Caco-2 (cell line): Measurements from ENCODE around the gene PAQR6. TPM values are rescaled to one million over a fixed set of nuclear protein-coding genes. Genes with fewer than 3 reads are reported as not detected.
A peak's percentile ranks its signal among the peaks of the same experiment; 100 is the strongest.

Experiments
- Bru-seq: library from RNA; stranded (reverse); fragments of 400-500 nt; gene quantifications from one replicate; lab custom pipeline; 2021; lab: Mats Ljungman, UMichigan
- BruChase-seq, 2 experiments: library from RNA; stranded (reverse); fragments of 400-500 nt; gene quantifications; one replicate each; lab custom pipeline; 2021; lab: Mats Ljungman, UMichigan
- BruUV-seq: library from RNA; stranded (reverse); fragments of 400-500 nt; replicated peaks from 2 replicates; lab custom pipeline; 2021; lab: Mats Ljungman, UMichigan
- CTCF ChIA-PET: fragments of 300-600 bp; sonication (Branson Sonifier 250); formaldehyde crosslinking; loops from one replicate; lab custom pipeline; 2022; ENCODE audit warnings: antibody characterized with exemption; lab: Charles Lee
- POLR2A ChIA-PET: fragments of 300-600 bp; sonication (Branson Sonifier 250); formaldehyde crosslinking; loops from one replicate; lab custom pipeline; 2022; ENCODE audit warnings: antibody characterized with exemption; lab: Charles Lee
- DNase-seq, 2 experiments: peaks; one replicate each; pipeline versions ENCODE4 v3.0.0 to v3.0.0-alpha.2; 2020 to 2022
- H3K27me3 ChIP-seq: replicated peaks from 2 replicates; pipeline ENCODE4 v1.6.0; 2011; ENCODE audit warnings: low read length; ENCODE audit not compliant: control insufficient read depth, insufficient read depth
- H3K36me3 ChIP-seq: 2 replicates; pipeline ENCODE4 v1.5.1; 2011; ENCODE audit warnings: low read length; ENCODE audit not compliant: control insufficient read depth, insufficient read depth
- H3K4me1 ChIP-seq: fragments of 250-450 bp; sonication (Bioruptor Pico); 2 replicates; pipeline ENCODE4 v1.5.1; 2020; ENCODE audit warnings: mild to moderate bottlenecking
- H3K4me3 ChIP-seq: 2 replicates; pipeline ENCODE4 v1.5.1; 2011; ENCODE audit warnings: low read depth, mild to moderate bottlenecking, control low read depth, low read length
- H3K9me3 ChIP-seq: fragments of 250-450 bp; sonication (Bioruptor Pico); 2 replicates; pipeline ENCODE4 v1.5.1; 2020; ENCODE audit warnings: mild to moderate bottlenecking, moderate library complexity
- H3K27ac Mint-ChIP-seq: one replicate; pipeline ENCODE4 v1.8.0; 2022; ENCODE audit warnings: mixed read lengths; ENCODE audit not compliant: unreplicated experiment
- H3K27me3 Mint-ChIP-seq: one replicate; pipeline ENCODE4 v1.8.0; 2022; ENCODE audit warnings: mixed read lengths; ENCODE audit not compliant: insufficient read depth, unreplicated experiment
- H3K36me3 Mint-ChIP-seq: one replicate; pipeline ENCODE4 v1.8.0; 2022; ENCODE audit warnings: mild to moderate bottlenecking, mixed read lengths; ENCODE audit not compliant: insufficient read depth, unreplicated experiment
- H3K4me1 Mint-ChIP-seq: one replicate; pipeline ENCODE4 v1.8.0; 2022; ENCODE audit warnings: low read depth, mixed read lengths; ENCODE audit not compliant: unreplicated experiment
- H3K4me3 Mint-ChIP-seq: one replicate; pipeline ENCODE4 v1.8.0; 2022; ENCODE audit warnings: mild to moderate bottlenecking, moderate library complexity, mixed read lengths; ENCODE audit not compliant: unreplicated experiment
- H3K9me3 Mint-ChIP-seq: one replicate; pipeline ENCODE4 v1.8.0; 2022; ENCODE audit warnings: mixed read lengths; ENCODE audit not compliant: unreplicated experiment
- CTCF ChIP-seq, 2 experiments: fragments of 200-600 bp in 1 of 2; IDR thresholded peaks; 1 replicate in 1 of 2; 2 replicates in 1 of 2; pipeline versions ENCODE4 v1.5.1 to v1.8.0; 2011 to 2022; ENCODE audit warnings: antibody characterized with exemption in 1 of 2, control low read depth in 1 of 2, inconsistent platforms in 1 of 2, low read depth in 1 of 2, low read length in 1 of 2, mild to moderate bottlenecking in 1 of 2, moderate library complexity in 1 of 2; ENCODE audit not compliant: insufficient read depth in 1 of 2, severe bottlenecking in 1 of 2, unreplicated experiment in 1 of 2
- intact Hi-C: fragments of 100-400 bp; cut with micrococcal nuclease; formaldehyde crosslinking; loops from one replicate; pipeline ENCODE4 v1.10.0; 2022; ENCODE audit not compliant: unreplicated experiment
- long read RNA-seq: library from polyadenylated mRNA; stranded (forward); transcript quantifications from one replicate; pipeline ENCODE4 v2.0.0, GENCODE V29; 2022
- total RNA-seq: library from RNA; stranded (reverse); gene quantifications from 2 replicates; pipeline ENCODE4 v1.2.3, GENCODE V29; 2022

PAQR6 gene
- total RNA-seq (4.1 and 4.6 TPM in 2 replicates), Bru-seq, nascent RNA (percentile 60 among the genes with signal in this experiment), BruChase-seq, experiment 1, labeled RNA remaining after a 2-hour chase (percentile 59 among the genes with signal in this experiment), BruChase-seq, experiment 2, labeled RNA remaining after a 6-hour chase (percentile 63 among the genes with signal in this experiment)
- long read RNA-seq, partial matches to known transcripts: 2 of 3 reads
- long read RNA-seq, other reads (novel, unspliced or antisense): 1 of 3 reads

GRCh38 chr1:156247460-156248322 lies at the start of gene PAQR6:
Gene PAQR6, minus strand, starts transcription at chr1:156248056. Its CDS starts 1,325 bp downstream, at chr1:156246731.
- no peak for TF ChIP-seq CTCF (IDR thresholded peaks at IDR 0.05; ENCODE audit: insufficient read depth in 1 of 2, low read depth in 1 of 2, low read length in 1 of 2, severe bottlenecking in 1 of 2, unreplicated experiment in 1 of 2)
- H3K4me3 ChIP-seq: no peak within 1 kb of the TSS
- Mint-ChIP-seq H3K4me3 (peak within 1 kb of the TSS; percentile 16), H3K27me3 (no peaks in the 10 kb centered on the region), H3K36me3 (peaks cover 87% of the 10 kb centered on the region), H3K27ac (peak within 1 kb of the TSS; percentile 48), H3K4me1 (peaks cover 4% of the 10 kb centered on the region), H3K9me3 (no peaks in the 10 kb centered on the region)
- no peaks in the 10 kb centered on the region for H3K4me1 ChIP-seq
- BruUV-seq: no TSS peak
- no peaks in the 10 kb centered on the region for H3K27me3 ChIP-seq
- intact Hi-C loops: no loop called here
- ChIA-PET CTCF (interaction anchor here (0.6 to 1.0 kb wide), 4 partner anchors 16 to 106 kb away, joined by 3 to 4 read pairs (median 3); no protein-coding TSS in a partner anchor), POLR2A (no interaction called here)
- no peaks in the 10 kb centered on the region for H3K9me3 ChIP-seq
- H3K36me3 ChIP-seq: peaks cover 6% of the 10 kb centered on the region; the same call in 1 of the 2 replicates
- no peak for DNase-seq

GRCh38 chr1:156295391-156295947 lies 47.6 kb upstream of the PAQR6 start, which contains the start of gene GLMP:
Gene GLMP, minus strand, starts transcription at chr1:156295679. Its CDS starts 34 bp downstream, at chr1:156295645.
- intact Hi-C loops: no loop called here
- H3K9me3 Mint-ChIP-seq: no peaks in the 10 kb centered on the region
- peak within 1 kb of the TSS; percentile 83 for H3K4me3 Mint-ChIP-seq
- peak within 1 kb of the TSS; percentile 87 for H3K27ac Mint-ChIP-seq
- H3K4me1 ChIP-seq: peaks cover 20% of the 10 kb centered on the region
- ChIA-PET POLR2A (interaction anchor here (0.9 to 1.1 kb wide), 2 partner anchors 11 to 13 kb away, joined by 5 to 7 read pairs; partner anchors contain the start of genes SMG5 and TMEM79), CTCF (no interaction called here)
- no TSS peak for BruUV-seq
- peak within 1 kb of the TSS; percentile 40 for H3K4me3 ChIP-seq
- no peak for TF ChIP-seq CTCF (IDR thresholded peaks at IDR 0.05; ENCODE audit: insufficient read depth in 1 of 2, low read depth in 1 of 2, low read length in 1 of 2, severe bottlenecking in 1 of 2, unreplicated experiment in 1 of 2)
- peaks cover 20% of the 10 kb centered on the region for H3K4me1 Mint-ChIP-seq
- no peaks in the 10 kb centered on the region for H3K27me3 ChIP-seq
- peaks cover 27% of the 10 kb centered on the region for H3K36me3 Mint-ChIP-seq
- no peaks in the 10 kb centered on the region for H3K27me3 Mint-ChIP-seq
- DNase-seq: peak in 1 of 2 experiments; percentile 58
- no peaks in the 10 kb centered on the region for H3K9me3 ChIP-seq
- H3K36me3 ChIP-seq: no peaks in the 10 kb centered on the region

- Histone ChIP-seq H3K9me3 (no peaks in the 10 kb centered on the region), H3K36me3 (peaks cover under 1% of the 10 kb centered on the region; the same call in 1 of the 2 replicates), H3K27me3 (no peaks in the 10 kb centered on the region), H3K4me1 (peaks cover 20% of the 10 kb centered on the region), H3K4me3 (no peak overlapping the region)
- intact Hi-C loops: no loop called here
- POLR2A ChIA-PET: interaction anchor here (0.6 kb wide), 1 partner anchor 10 kb away, joined by 4 read pairs; no protein-coding TSS in a partner anchor
- DNase-seq: no peak
- Mint-ChIP-seq H3K4me3 (peak overlapping the region; percentile 83), H3K36me3 (peaks cover 27% of the 10 kb centered on the region), H3K27me3 (no peaks in the 10 kb centered on the region), H3K9me3 (no peaks in the 10 kb centered on the region), H3K27ac (no peak overlapping the region), H3K4me1 (peaks cover 20% of the 10 kb centered on the region)
- CTCF ChIA-PET: no interaction called here
- TF ChIP-seq CTCF (IDR thresholded peaks at IDR 0.05; ENCODE audit: insufficient read depth in 1 of 2, low read depth in 1 of 2, low read length in 1 of 2, severe bottlenecking in 1 of 2, unreplicated experiment in 1 of 2): no peak
- no TSS peak for BruUV-seq
These were observed 46.0 kb upstream of the PAQR6 start for GRCh38 chr1:156293895-156294294.
